ENCODE results near the gene APRT. TPM values are rescaled to one million over a fixed set of nuclear protein-coding genes. Genes with fewer than 3 reads are reported as not detected.

Gene APRT
- total RNA-seq, 2 donors from 2014 or later, result 200 to 230 TPM

DNA sequence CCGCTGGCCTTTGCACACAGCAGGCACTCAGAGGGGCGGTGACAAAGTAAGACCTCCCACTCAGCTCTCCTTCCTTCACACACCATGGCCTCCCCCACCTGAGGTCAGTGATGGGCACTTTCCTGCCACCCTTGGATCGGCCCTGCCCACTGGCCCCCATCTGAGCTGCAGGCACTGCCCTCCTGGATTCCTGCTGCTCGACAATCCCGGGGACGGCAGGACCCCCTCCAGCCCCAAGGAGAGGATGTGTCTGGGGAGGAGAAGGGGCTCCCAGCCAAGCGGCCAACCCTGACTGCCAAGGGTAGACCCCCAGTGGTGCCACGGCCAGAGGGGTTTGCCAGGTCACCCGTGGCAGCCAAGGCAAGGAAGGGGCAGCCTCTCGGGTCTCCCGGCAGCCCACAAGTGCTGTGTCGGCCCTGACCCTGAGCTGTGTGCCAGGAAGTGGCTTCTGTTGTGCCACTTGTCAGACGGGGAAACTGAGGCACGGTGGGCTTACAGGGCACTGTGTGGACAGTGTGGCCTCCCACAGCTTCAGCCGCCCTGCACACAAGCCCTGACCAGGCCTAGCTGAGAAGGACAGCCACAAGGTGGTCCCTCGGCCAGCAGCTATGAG is 49.4 kb downstream of the APRT start:
- peaks cover 18% of the 10 kb centered on the region for H3K4me1 Mint-ChIP-seq
- H3K4me3 Mint-ChIP-seq, result no peak overlapping the region
- TF ChIP-seq, protein P1, sequence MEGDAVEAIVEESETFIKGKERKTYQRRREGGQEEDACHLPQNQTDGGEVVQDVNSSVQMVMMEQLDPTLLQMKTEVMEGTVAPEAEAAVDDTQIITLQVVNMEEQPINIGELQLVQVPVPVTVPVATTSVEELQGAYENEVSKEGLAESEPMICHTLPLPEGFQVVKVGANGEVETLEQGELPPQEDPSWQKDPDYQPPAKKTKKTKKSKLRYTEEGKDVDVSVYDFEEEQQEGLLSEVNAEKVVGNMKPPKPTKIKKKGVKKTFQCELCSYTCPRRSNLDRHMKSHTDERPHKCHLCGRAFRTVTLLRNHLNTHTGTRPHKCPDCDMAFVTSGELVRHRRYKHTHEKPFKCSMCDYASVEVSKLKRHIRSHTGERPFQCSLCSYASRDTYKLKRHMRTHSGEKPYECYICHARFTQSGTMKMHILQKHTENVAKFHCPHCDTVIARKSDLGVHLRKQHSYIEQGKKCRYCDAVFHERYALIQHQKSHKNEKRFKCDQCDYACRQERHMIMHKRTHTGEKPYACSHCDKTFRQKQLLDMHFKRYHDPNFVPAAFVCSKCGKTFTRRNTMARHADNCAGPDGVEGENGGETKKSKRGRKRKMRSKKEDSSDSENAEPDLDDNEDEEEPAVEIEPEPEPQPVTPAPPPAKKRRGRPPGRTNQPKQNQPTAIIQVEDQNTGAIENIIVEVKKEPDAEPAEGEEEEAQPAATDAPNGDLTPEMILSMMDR (conservative IDR thresholded peaks at IDR 0.05), result no peak
- H3K4me1 ChIP-seq (ENCODE audit: control insufficient read depth, insufficient read depth, low read length), result peaks cover 20% of the 10 kb centered on the region
- no peaks in the 10 kb centered on the region for H3K36me3 Mint-ChIP-seq (ENCODE audit: low read depth)
- no peaks in the 10 kb centered on the region for H3K9me3 Mint-ChIP-seq
- no peaks in the 10 kb centered on the region for H3K36me3 ChIP-seq (ENCODE audit: control insufficient read depth, insufficient read depth, low read length)
- no peak overlapping the region for H3K27ac Mint-ChIP-seq
- 86 to 94% methylated on average over 6 to 16 of the region's 16 CpGs for WGBS, 2 experiments (ENCODE audit: insufficient coverage in 1 of 2, insufficient read length in 1 of 2)
- no peak overlapping the region for H3K27ac ChIP-seq (ENCODE audit: low read depth, low read length)
- H3K9me3 ChIP-seq (ENCODE audit: control insufficient read depth, low read length), result no peaks in the 10 kb centered on the region
- H3K27me3 Mint-ChIP-seq (ENCODE audit: insufficient read depth), result no peaks in the 10 kb centered on the region
- no peak overlapping the region for H3K4me3 ChIP-seq (ENCODE audit: low read length)
- no peak for DNase-seq
- H3K27me3 ChIP-seq (ENCODE audit: control insufficient read depth, insufficient read depth, low read length, poor library complexity, severe bottlenecking), result no peaks in the 10 kb centered on the region
- H3K9ac ChIP-seq (ENCODE audit: extremely low read depth, low read length, poor library complexity, severe bottlenecking), result peak overlapping the region; percentile 12

DNA sequence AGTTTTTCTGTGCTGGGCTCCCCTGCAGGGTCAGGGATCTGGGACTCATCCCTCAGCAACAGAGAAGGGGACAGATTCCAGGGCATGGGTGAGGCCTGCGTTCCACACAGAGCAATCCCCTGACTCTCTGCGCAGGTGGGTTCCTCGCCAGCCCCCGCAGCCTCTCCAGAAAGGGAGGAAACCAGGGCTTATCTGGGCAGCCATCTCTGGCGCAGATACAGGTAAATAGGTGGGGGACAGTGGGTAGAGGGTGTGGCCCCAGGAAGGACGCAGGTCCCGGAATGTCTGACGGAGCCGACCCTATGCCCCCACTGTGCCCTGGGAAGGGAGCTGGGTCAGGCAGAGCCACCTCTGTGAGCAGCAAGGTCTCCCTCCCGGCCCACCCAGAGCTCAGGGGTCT is 49.9 kb downstream of the APRT start:
- H3K27ac ChIP-seq (ENCODE audit: low read depth, low read length), result no peak overlapping the region
- H3K9me3 Mint-ChIP-seq, result no peaks in the 10 kb centered on the region
- no peaks in the 10 kb centered on the region for H3K27me3 ChIP-seq (ENCODE audit: control insufficient read depth, insufficient read depth, low read length, poor library complexity, severe bottlenecking)
- 89 to 96% methylated on average over 10 of the region's 10 CpGs for WGBS, 2 experiments (ENCODE audit: insufficient coverage in 1 of 2, insufficient read length in 1 of 2)
- H3K36me3 Mint-ChIP-seq (ENCODE audit: low read depth), result no peaks in the 10 kb centered on the region
- peaks cover 18% of the 10 kb centered on the region for H3K4me1 Mint-ChIP-seq
- no peak overlapping the region for H3K4me3 ChIP-seq (ENCODE audit: low read length)
- no peaks in the 10 kb centered on the region for H3K36me3 ChIP-seq (ENCODE audit: control insufficient read depth, insufficient read depth, low read length)
- no peak overlapping the region for H3K27ac Mint-ChIP-seq
- H3K9me3 ChIP-seq (ENCODE audit: control insufficient read depth, low read length), result no peaks in the 10 kb centered on the region
- H3K4me3 Mint-ChIP-seq, result no peak overlapping the region
- DNase-seq, result no peak
- no peaks in the 10 kb centered on the region for H3K27me3 Mint-ChIP-seq (ENCODE audit: insufficient read depth)
- H3K4me1 ChIP-seq (ENCODE audit: control insufficient read depth, insufficient read depth, low read length), result peaks cover 20% of the 10 kb centered on the region
- no peak overlapping the region for H3K9ac ChIP-seq (ENCODE audit: extremely low read depth, low read length, poor library complexity, severe bottlenecking)
- TF ChIP-seq, protein P1 (conservative IDR thresholded peaks at IDR 0.05), result no peak

DNA sequence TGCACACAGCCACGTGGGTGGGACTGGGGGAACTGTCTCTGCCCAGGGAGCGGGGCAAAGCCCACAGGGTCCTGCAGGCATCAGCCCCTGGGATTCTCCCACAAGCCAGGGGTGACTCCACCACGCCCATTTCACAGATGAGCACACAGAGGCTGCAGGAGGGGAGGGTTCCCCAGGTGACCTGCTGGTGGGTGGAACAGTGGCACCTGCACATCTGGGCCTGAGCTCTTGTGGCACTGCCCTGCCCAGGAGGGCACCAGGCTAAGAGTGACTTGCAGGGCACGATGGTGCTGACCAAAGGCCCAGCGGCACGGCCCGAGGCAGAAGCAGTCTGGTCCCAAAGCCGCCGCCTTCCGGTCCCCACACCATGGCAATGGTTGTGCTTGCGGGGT is 50.6 kb downstream of the APRT start:
- TF ChIP-seq, protein P1 (conservative IDR thresholded peaks at IDR 0.05), result no peak

More for the DNA sequence above, 50.6 kb downstream of the APRT start:
- no peaks in the 10 kb centered on the region for H3K27me3 Mint-ChIP-seq (ENCODE audit: insufficient read depth)
- Histone ChIP-seq H3K4me3 (ENCODE audit: low read length) (no peak overlapping the region), H3K27me3 (ENCODE audit: control insufficient read depth, insufficient read depth, low read length, poor library complexity, severe bottlenecking) (no peaks in the 10 kb centered on the region), H3K4me1 (ENCODE audit: control insufficient read depth, insufficient read depth, low read length) (peaks cover 20% of the 10 kb centered on the region), H3K27ac (ENCODE audit: low read depth, low read length) (no peak overlapping the region), H3K36me3 (ENCODE audit: control insufficient read depth, insufficient read depth, low read length) (no peaks in the 10 kb centered on the region), H3K9ac (ENCODE audit: extremely low read depth, low read length, poor library complexity, severe bottlenecking) (no peak overlapping the region), H3K9me3 (ENCODE audit: control insufficient read depth, low read length) (no peaks in the 10 kb centered on the region)
- peaks cover 18% of the 10 kb centered on the region for H3K4me1 Mint-ChIP-seq
- no peaks in the 10 kb centered on the region for H3K36me3 Mint-ChIP-seq (ENCODE audit: low read depth)
- WGBS, 2 experiments (ENCODE audit: insufficient coverage in 1 of 2, insufficient read length in 1 of 2), result 94 to 95% methylated on average over 3 to 11 of the region's 11 CpGs
- H3K27ac Mint-ChIP-seq, result no peak overlapping the region
- H3K4me3 Mint-ChIP-seq, result no peak overlapping the region
- no peak for DNase-seq
- H3K9me3 Mint-ChIP-seq, result no peaks in the 10 kb centered on the region

Data from endodermal cell (in vitro differentiated cells).